NCI-H446 (cell line): ENCODE measurements around the gene FGF4.

Experiments used
- DNase-seq, 2 experiments: peaks; one replicate each; lab custom pipeline; 2025; lab: John Stamatoyannopoulos, UW

Gene FGF4

DNA sequence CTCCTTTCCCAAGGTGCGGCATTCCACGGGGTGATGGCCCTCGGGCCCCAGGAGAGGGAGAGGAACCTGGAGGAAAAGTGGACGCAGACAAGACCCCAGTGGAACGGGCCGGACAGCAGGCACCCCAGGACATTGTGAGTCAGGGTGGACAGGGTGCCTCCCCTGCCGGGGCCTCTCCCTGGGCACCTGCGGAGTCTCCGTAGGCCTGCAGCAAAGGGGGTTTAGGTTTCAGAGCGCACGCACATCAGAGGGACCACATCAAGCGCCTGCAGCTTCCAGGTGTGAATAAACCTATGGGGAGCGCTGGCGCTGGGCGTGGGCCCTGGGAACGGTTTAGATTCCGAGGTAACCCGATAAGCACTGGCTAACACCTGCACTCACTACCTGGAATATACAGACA is 48.7 kb downstream of the FGF4 start:
- no peak for DNase-seq

- no peak for DNase-seq
Observed at GRCh38 chr11:69726019-69726418, 49.1 kb downstream of the FGF4 start.

GRCh38 chr11:69721745-69722144 is 53.4 kb downstream of the FGF4 start:
- DNase-seq, result no peak

GRCh38 chr11:69721106-69721505 is 54.0 kb downstream of the FGF4 start:
- DNase-seq, result no peak
